Measurements from ENCODE around the gene VAT1L. TPM values are rescaled to one million over a fixed set of nuclear protein-coding genes. Genes with fewer than 3 reads are reported as not detected.

The VAT1L gene, protein sequence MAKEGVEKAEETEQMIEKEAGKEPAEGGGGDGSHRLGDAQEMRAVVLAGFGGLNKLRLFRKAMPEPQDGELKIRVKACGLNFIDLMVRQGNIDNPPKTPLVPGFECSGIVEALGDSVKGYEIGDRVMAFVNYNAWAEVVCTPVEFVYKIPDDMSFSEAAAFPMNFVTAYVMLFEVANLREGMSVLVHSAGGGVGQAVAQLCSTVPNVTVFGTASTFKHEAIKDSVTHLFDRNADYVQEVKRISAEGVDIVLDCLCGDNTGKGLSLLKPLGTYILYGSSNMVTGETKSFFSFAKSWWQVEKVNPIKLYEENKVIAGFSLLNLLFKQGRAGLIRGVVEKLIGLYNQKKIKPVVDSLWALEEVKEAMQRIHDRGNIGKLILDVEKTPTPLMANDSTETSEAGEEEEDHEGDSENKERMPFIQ
- 33.8 and 34.1 TPM in 2 replicates for total RNA-seq (2021)
- long read RNA-seq, transcript VAT1L-201 (9 exons, 3,825 nt), result major isoform, 138 of 199 reads
- long read RNA-seq, partial matches to known transcripts, result 36 of 199 reads
- long read RNA-seq, other reads (novel, unspliced or antisense), result 25 of 199 reads

DNA sequence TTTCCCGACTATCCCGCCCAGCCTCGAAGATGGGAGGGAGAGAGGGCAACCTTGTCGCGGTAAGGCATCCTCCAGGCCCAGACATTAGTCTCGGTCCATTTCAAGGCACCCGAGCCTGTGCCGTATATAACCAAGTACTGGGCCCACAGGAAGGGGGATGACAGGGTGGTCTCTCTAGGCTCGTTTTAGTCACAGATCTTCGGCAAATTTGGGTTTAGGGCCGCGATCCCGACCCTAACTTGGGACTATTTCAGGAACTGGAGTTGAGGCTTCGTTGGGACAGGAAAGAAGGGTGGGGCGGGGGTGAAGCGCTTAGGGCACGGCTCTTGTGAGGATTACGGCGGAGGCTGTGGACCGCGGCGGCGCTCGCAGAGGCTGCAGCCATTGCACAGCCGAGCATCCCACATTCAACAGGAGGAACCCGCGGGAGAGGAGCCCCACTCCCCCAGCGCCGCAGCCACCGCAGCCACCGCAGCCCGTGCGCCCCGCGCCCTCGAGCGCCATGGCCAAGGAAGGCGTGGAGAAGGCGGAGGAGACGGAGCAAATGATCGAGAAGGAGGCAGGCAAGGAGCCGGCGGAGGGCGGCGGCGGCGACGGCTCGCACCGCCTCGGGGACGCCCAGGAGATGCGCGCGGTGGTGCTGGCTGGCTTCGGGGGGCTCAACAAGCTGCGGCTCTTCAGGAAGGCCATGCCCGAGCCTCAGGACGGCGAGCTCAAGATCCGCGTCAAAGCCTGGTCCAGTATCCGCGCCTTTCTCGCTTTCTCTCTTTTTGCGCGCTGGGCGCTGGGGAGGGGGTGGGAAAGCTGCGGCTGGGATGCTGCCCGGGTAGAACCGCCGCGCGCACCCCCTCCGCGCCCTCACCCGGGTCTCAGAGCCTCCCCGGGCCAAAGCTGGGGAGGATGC, at the start of gene VAT1L:
TSS of gene VAT1L (plus strand) at position 384 of the 904 bp plus-strand sequence. CDS start at position 503, 119 bp downstream.
- DNase-seq, result peak; percentile 69
- H2AK5ac ChIP-seq (ENCODE audit: insufficient read length, low read length), result no peak within 1 kb of the TSS
- peaks cover 10% of the 10 kb centered on the region; the same call in 1 of the 2 replicates for H3K27me3 ChIP-seq (ENCODE audit: insufficient read depth, low read length)
- H3K23me2 ChIP-seq (ENCODE audit: insufficient read length, low read depth, low read length, poor library complexity, severe bottlenecking), result peaks cover 21% of the 10 kb centered on the region
- no peaks in the 10 kb centered on the region; the same call in 1 of the 2 replicates for H3K4me1 ChIP-seq (ENCODE audit: insufficient read depth, low read length)
- H3T11ph ChIP-seq (ENCODE audit: low read length), result no peak within 1 kb of the TSS
- H2AFZ ChIP-seq (ENCODE audit: low read length), result peak within 1 kb of the TSS; percentile 89
- H3K9ac ChIP-seq (ENCODE audit: extremely low read depth, insufficient read length, low read length), result peak within 1 kb of the TSS; percentile 16
- Mint-ChIP-seq H3K4me3 (peak within 1 kb of the TSS; percentile 93 to 96), H3K4me1 (peaks cover 26 to 32% of the 10 kb centered on the region in 2 experiments), H3K27ac (peak within 1 kb of the TSS in 2 of 3 experiments; percentile 78 to 84; a peak in 3 of 7 replicates), H3K27me3 (ENCODE audit: low read depth) (peaks cover 52% of the 10 kb centered on the region), H3K9me3 (peaks cover 0 to 6% of the 10 kb centered on the region in 2 experiments; a peak in 4 of 5 replicates), H3K36me3 (ENCODE audit: insufficient read depth in 1 of 3, low read depth in 3 of 3) (peaks cover 2 to 6% (median 5%) of the 10 kb centered on the region in 3 experiments; a peak in 5 of 7 replicates)
- no peak within 1 kb of the TSS for H3K56ac ChIP-seq (ENCODE audit: insufficient read length, low read depth, low read length)
- peaks cover 4% of the 10 kb centered on the region; the same call in 1 of the 2 replicates for H3K79me2 ChIP-seq (ENCODE audit: insufficient read depth, low read length)
- no peak within 1 kb of the TSS for H2BK12ac ChIP-seq (ENCODE audit: insufficient read length, low read depth, low read length)
- no peak within 1 kb of the TSS for H4K8ac ChIP-seq (replicated peaks; ENCODE audit: insufficient read length, low read depth, low read length)
- no peak within 1 kb of the TSS for H2BK20ac ChIP-seq (ENCODE audit: low read depth, low read length, poor library complexity, severe bottlenecking)
- no peak within 1 kb of the TSS for H4K91ac ChIP-seq (ENCODE audit: insufficient read length, low read depth, low read length)
- no peak within 1 kb of the TSS for H3K23ac ChIP-seq (ENCODE audit: insufficient read length, low read depth, low read length)
- TF ChIP-seq, protein P1, sequence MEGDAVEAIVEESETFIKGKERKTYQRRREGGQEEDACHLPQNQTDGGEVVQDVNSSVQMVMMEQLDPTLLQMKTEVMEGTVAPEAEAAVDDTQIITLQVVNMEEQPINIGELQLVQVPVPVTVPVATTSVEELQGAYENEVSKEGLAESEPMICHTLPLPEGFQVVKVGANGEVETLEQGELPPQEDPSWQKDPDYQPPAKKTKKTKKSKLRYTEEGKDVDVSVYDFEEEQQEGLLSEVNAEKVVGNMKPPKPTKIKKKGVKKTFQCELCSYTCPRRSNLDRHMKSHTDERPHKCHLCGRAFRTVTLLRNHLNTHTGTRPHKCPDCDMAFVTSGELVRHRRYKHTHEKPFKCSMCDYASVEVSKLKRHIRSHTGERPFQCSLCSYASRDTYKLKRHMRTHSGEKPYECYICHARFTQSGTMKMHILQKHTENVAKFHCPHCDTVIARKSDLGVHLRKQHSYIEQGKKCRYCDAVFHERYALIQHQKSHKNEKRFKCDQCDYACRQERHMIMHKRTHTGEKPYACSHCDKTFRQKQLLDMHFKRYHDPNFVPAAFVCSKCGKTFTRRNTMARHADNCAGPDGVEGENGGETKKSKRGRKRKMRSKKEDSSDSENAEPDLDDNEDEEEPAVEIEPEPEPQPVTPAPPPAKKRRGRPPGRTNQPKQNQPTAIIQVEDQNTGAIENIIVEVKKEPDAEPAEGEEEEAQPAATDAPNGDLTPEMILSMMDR (conservative IDR thresholded peaks at IDR 0.05), result no peak
- no peak within 1 kb of the TSS for H3K27ac ChIP-seq (ENCODE audit: insufficient read length, low read depth, low read length)
- H3K79me1 ChIP-seq (ENCODE audit: insufficient read depth, low read depth, low read length, poor library complexity, severe bottlenecking), result no peaks in the 10 kb centered on the region
- H4K5ac ChIP-seq (ENCODE audit: insufficient read length, low read depth, low read length), result no peak within 1 kb of the TSS
- no peaks in the 10 kb centered on the region for H4K20me1 ChIP-seq (ENCODE audit: control insufficient read depth, insufficient read depth, insufficient read length)
- H3K4me2 ChIP-seq (ENCODE audit: insufficient read depth, insufficient read length, low read length), result peak within 1 kb of the TSS; percentile 99
- no peak within 1 kb of the TSS; the same call in 1 of the 2 replicates for H3K14ac ChIP-seq (ENCODE audit: insufficient read depth, low read length)
- no peak within 1 kb of the TSS for H3K4ac ChIP-seq (ENCODE audit: low read depth, low read length)
- peak within 1 kb of the TSS; percentile 65 for H2BK120ac ChIP-seq (ENCODE audit: low read depth, low read length, poor library complexity, severe bottlenecking)
- H3K9me3 ChIP-seq (ENCODE audit: control insufficient read depth, low read depth, low read length), result no peaks in the 10 kb centered on the region
- H2BK5ac ChIP-seq (ENCODE audit: insufficient read length, low read length), result no peak within 1 kb of the TSS
- no CpG with 5 or more reads among the region's 78 CpGs for WGBS (ENCODE audit: extremely low coverage, insufficient read length, low lambda C conversion rate)
- H2BK15ac ChIP-seq (ENCODE audit: low read depth, low read length), result no peak within 1 kb of the TSS
- no peak within 1 kb of the TSS for H3K18ac ChIP-seq (ENCODE audit: insufficient read length, low read depth, low read length)

Measured in H9 (cell line).